ENCODE results near the gene GREB1.

The GREB1 gene

GRCh38 chr2:11509657-11510360 is 24.0 kb upstream of the GREB1 start:
- DNase-seq: no peak
- no peaks in the 10 kb centered on the region for H3K36me3 ChIP-seq (ENCODE audit: control insufficient read depth in 4 of 4, insufficient read depth in 4 of 4, low read length in 3 of 4)
- no peaks in the 10 kb centered on the region for H3K9me3 ChIP-seq (ENCODE audit: control extremely low read depth in 1 of 5, control insufficient read depth in 4 of 5, insufficient read depth in 2 of 5, low read depth in 1 of 5, low read length in 4 of 5)
- CTCF ChIA-PET: no interaction called here
- no peak overlapping the region for H3K4me3 ChIP-seq (ENCODE audit: control insufficient read depth in 1 of 7, extremely low read depth in 1 of 7, insufficient read depth in 4 of 7, low read depth in 2 of 7, low read length in 6 of 7)
- 100% methylated on average over 1 of the region's 3 CpGs for WGBS (ENCODE audit: insufficient coverage)
- peaks cover 0 to 5% (median 2%) of the 10 kb centered on the region in 5 experiments for H3K27me3 ChIP-seq (replicated peaks in 2 of 5; ENCODE audit: control insufficient read depth in 4 of 5, insufficient read depth in 5 of 5, low read length in 4 of 5)
- no peak overlapping the region for H3K27ac ChIP-seq (ENCODE audit: insufficient read depth in 1 of 2, low read depth in 1 of 2, low read length in 2 of 2, poor library complexity in 1 of 2, severe bottlenecking in 2 of 2)
- H3K4me1 ChIP-seq (ENCODE audit: control extremely low read depth in 1 of 4, control insufficient read depth in 4 of 4, insufficient read depth in 4 of 4, low read length in 3 of 4): no peaks in the 10 kb centered on the region
- POLR2A ChIA-PET: no interaction called here

GRCh38 chr2:11512431-11512830 is 21.4 kb upstream of the GREB1 start:
- Histone ChIP-seq H3K4me1 (ENCODE audit: control extremely low read depth in 1 of 4, control insufficient read depth in 4 of 4, insufficient read depth in 4 of 4, low read length in 3 of 4) (no peaks in the 10 kb centered on the region), H3K27ac (ENCODE audit: insufficient read depth in 1 of 2, low read depth in 1 of 2, low read length in 2 of 2, poor library complexity in 1 of 2, severe bottlenecking in 2 of 2) (no peak overlapping the region), H3K27me3 (replicated peaks in 2 of 5; ENCODE audit: control insufficient read depth in 4 of 5, insufficient read depth in 5 of 5, low read length in 4 of 5) (peaks cover 0 to 10% (median 2%) of the 10 kb centered on the region in 5 experiments), H3K9me3 (ENCODE audit: control extremely low read depth in 1 of 5, control insufficient read depth in 4 of 5, insufficient read depth in 2 of 5, low read depth in 1 of 5, low read length in 4 of 5) (no peaks in the 10 kb centered on the region), H3K36me3 (ENCODE audit: control insufficient read depth in 4 of 4, insufficient read depth in 4 of 4, low read length in 3 of 4) (no peaks in the 10 kb centered on the region), H3K4me3 (ENCODE audit: control insufficient read depth in 1 of 7, extremely low read depth in 1 of 7, insufficient read depth in 4 of 7, low read depth in 2 of 7, low read length in 6 of 7) (no peak overlapping the region)
- CTCF ChIA-PET: interaction anchor here (1.8 kb wide), 1 partner anchor 70 kb away, joined by 5 read pairs; no protein-coding TSS in a partner anchor
- POLR2A ChIA-PET: no interaction called here
- 93% methylated on average over 4 of the region's 5 CpGs for WGBS (ENCODE audit: insufficient coverage)
- DNase-seq: no peak

GRCh38 chr2:11513319-11513718 is 20.5 kb upstream of the GREB1 start:
- no peak overlapping the region for H3K4me3 ChIP-seq (ENCODE audit: control insufficient read depth in 1 of 7, extremely low read depth in 1 of 7, insufficient read depth in 4 of 7, low read depth in 2 of 7, low read length in 6 of 7)
- no peak for DNase-seq
- no peaks in the 10 kb centered on the region for H3K9me3 ChIP-seq (ENCODE audit: control extremely low read depth in 1 of 5, control insufficient read depth in 4 of 5, insufficient read depth in 2 of 5, low read depth in 1 of 5, low read length in 4 of 5)
- ChIA-PET CTCF (no interaction called here), POLR2A (interaction anchor here (0.5 kb wide), 1 partner anchor 29 kb away, joined by 3 read pairs; no protein-coding TSS in a partner anchor)
- no peaks in the 10 kb centered on the region for H3K36me3 ChIP-seq (ENCODE audit: control insufficient read depth in 4 of 4, insufficient read depth in 4 of 4, low read length in 3 of 4)
- no peak overlapping the region for H3K27ac ChIP-seq (ENCODE audit: insufficient read depth in 1 of 2, low read depth in 1 of 2, low read length in 2 of 2, poor library complexity in 1 of 2, severe bottlenecking in 2 of 2)
- H3K4me1 ChIP-seq (ENCODE audit: control extremely low read depth in 1 of 4, control insufficient read depth in 4 of 4, insufficient read depth in 4 of 4, low read length in 3 of 4): no peaks in the 10 kb centered on the region
- H3K27me3 ChIP-seq (replicated peaks in 2 of 5; ENCODE audit: control insufficient read depth in 4 of 5, insufficient read depth in 5 of 5, low read length in 4 of 5): peaks cover 0 to 10% (median 2%) of the 10 kb centered on the region in 5 experiments
- 93% methylated on average over 4 of the region's 5 CpGs for WGBS (ENCODE audit: insufficient coverage)

GRCh38 chr2:11514081-11514730 is 19.6 kb upstream of the GREB1 start:
- no peak for DNase-seq
- WGBS (ENCODE audit: insufficient coverage): 93% methylated on average over 2 of the region's 3 CpGs
- H3K9me3 ChIP-seq (ENCODE audit: control extremely low read depth in 1 of 5, control insufficient read depth in 4 of 5, insufficient read depth in 2 of 5, low read depth in 1 of 5, low read length in 4 of 5): no peaks in the 10 kb centered on the region
- CTCF ChIA-PET: no interaction called here
- peaks cover 0 to 10% (median 2%) of the 10 kb centered on the region in 5 experiments for H3K27me3 ChIP-seq (replicated peaks in 2 of 5; ENCODE audit: control insufficient read depth in 4 of 5, insufficient read depth in 5 of 5, low read length in 4 of 5)
- no peak overlapping the region for H3K4me3 ChIP-seq (ENCODE audit: control insufficient read depth in 1 of 7, extremely low read depth in 1 of 7, insufficient read depth in 4 of 7, low read depth in 2 of 7, low read length in 6 of 7)
- H3K4me1 ChIP-seq (ENCODE audit: control extremely low read depth in 1 of 4, control insufficient read depth in 4 of 4, insufficient read depth in 4 of 4, low read length in 3 of 4): no peaks in the 10 kb centered on the region
- POLR2A ChIA-PET: no interaction called here
- H3K36me3 ChIP-seq (ENCODE audit: control insufficient read depth in 4 of 4, insufficient read depth in 4 of 4, low read length in 3 of 4): no peaks in the 10 kb centered on the region
- no peak overlapping the region for H3K27ac ChIP-seq (ENCODE audit: insufficient read depth in 1 of 2, low read depth in 1 of 2, low read length in 2 of 2, poor library complexity in 1 of 2, severe bottlenecking in 2 of 2)

GRCh38 chr2:11514904-11515303 is 18.9 kb upstream of the GREB1 start:
- no peaks in the 10 kb centered on the region for H3K4me1 ChIP-seq (ENCODE audit: control extremely low read depth in 1 of 4, control insufficient read depth in 4 of 4, insufficient read depth in 4 of 4, low read length in 3 of 4)
- H3K27ac ChIP-seq (ENCODE audit: insufficient read depth in 1 of 2, low read depth in 1 of 2, low read length in 2 of 2, poor library complexity in 1 of 2, severe bottlenecking in 2 of 2): no peak overlapping the region
- DNase-seq: no peak
- H3K9me3 ChIP-seq (ENCODE audit: control extremely low read depth in 1 of 5, control insufficient read depth in 4 of 5, insufficient read depth in 2 of 5, low read depth in 1 of 5, low read length in 4 of 5): no peaks in the 10 kb centered on the region
- WGBS (ENCODE audit: insufficient coverage): 71% methylated on average over 3 of the region's 6 CpGs
- no peaks in the 10 kb centered on the region for H3K36me3 ChIP-seq (ENCODE audit: control insufficient read depth in 4 of 4, insufficient read depth in 4 of 4, low read length in 3 of 4)
- POLR2A ChIA-PET: no interaction called here
- no peak overlapping the region for H3K4me3 ChIP-seq (ENCODE audit: control insufficient read depth in 1 of 7, extremely low read depth in 1 of 7, insufficient read depth in 4 of 7, low read depth in 2 of 7, low read length in 6 of 7)
- CTCF ChIA-PET: no interaction called here
- H3K27me3 ChIP-seq (replicated peaks in 2 of 5; ENCODE audit: control insufficient read depth in 4 of 5, insufficient read depth in 5 of 5, low read length in 4 of 5): peaks cover 0 to 5% (median 2%) of the 10 kb centered on the region in 5 experiments

- Histone ChIP-seq H3K4me1 (ENCODE audit: control extremely low read depth in 1 of 4, control insufficient read depth in 4 of 4, insufficient read depth in 4 of 4, low read length in 3 of 4) (no peaks in the 10 kb centered on the region), H3K9me3 (ENCODE audit: control extremely low read depth in 1 of 5, control insufficient read depth in 4 of 5, insufficient read depth in 2 of 5, low read depth in 1 of 5, low read length in 4 of 5) (peaks cover 0 to 3% (median 0%) of the 10 kb centered on the region in 5 experiments), H3K36me3 (ENCODE audit: control insufficient read depth in 4 of 4, insufficient read depth in 4 of 4, low read length in 3 of 4) (no peaks in the 10 kb centered on the region), H3K27me3 (replicated peaks in 2 of 5; ENCODE audit: control insufficient read depth in 4 of 5, insufficient read depth in 5 of 5, low read length in 4 of 5) (peaks cover 0 to 5% (median 2%) of the 10 kb centered on the region in 5 experiments), H3K27ac (ENCODE audit: insufficient read depth in 1 of 2, low read depth in 1 of 2, low read length in 2 of 2, poor library complexity in 1 of 2, severe bottlenecking in 2 of 2) (no peak overlapping the region), H3K4me3 (ENCODE audit: control insufficient read depth in 1 of 7, extremely low read depth in 1 of 7, insufficient read depth in 4 of 7, low read depth in 2 of 7, low read length in 6 of 7) (no peak overlapping the region)
- CTCF ChIA-PET: interaction anchor here (0.6 to 0.7 kb wide), 2 partner anchors 20 to 382 kb away, joined by 3 to 4 read pairs; a partner anchor contains a TSS
- POLR2A ChIA-PET: interaction anchor here (0.7 kb wide), 1 partner anchor 1131 kb away, joined by 5 read pairs; no protein-coding TSS in a partner anchor
- no peak for DNase-seq
- 65% methylated on average over 5 of the region's 6 CpGs for WGBS (ENCODE audit: insufficient coverage)
Measured at GRCh38 chr2:11515490-11515981, 18.3 kb upstream of the GREB1 start.
